ENCODE data around the gene ERG. TPM values are rescaled to one million over a fixed set of nuclear protein-coding genes. Genes with fewer than 3 reads are reported as not detected.

ERG gene
- total and polyA plus RNA-seq, 2 of the 8 experiments (the other 6 are each of a cell fraction or from before 2014, with no cell fraction given), result 1.0 to 3.0 TPM

GRCh38 chr21:38429011-38429410 is 69.3 kb downstream of the ERG start:
- TF ChIP-seq TCF12 (IDR thresholded peaks at IDR 0.05; ENCODE audit: low read depth, low read length), result no peak
- no peak for TF ChIP-seq POU5F1 (IDR thresholded peaks at IDR 0.05; ENCODE audit: low read depth, low read length)
- TF ChIP-seq CHD1 (IDR thresholded peaks at IDR 0.05; ENCODE audit: low read depth, low read length), result no peak
- no peak for TF ChIP-seq MAX (IDR thresholded peaks at IDR 0.05)
- TF ChIP-seq GTF2F1 (IDR thresholded peaks at IDR 0.05; ENCODE audit: borderline replicate concordance, low read depth, low read length), result no peak
- no peak for TF ChIP-seq MAFK (IDR thresholded peaks at IDR 0.05; ENCODE audit: low read depth, low read length)
- WGBS, 2 experiments (ENCODE audit: extremely low coverage in 1 of 2, insufficient coverage in 1 of 2, insufficient read length in 1 of 2, insufficient replicate concordance in 2 of 2, low coverage in 1 of 2, low lambda C conversion rate in 2 of 2, missing lambda C conversion rate in 1 of 2), result 85% methylated on average over 2 of the region's 2 CpGs; no CpG with 5 or more reads in 1 of the 2 experiments
- Histone ChIP-seq H3K9me3 (ENCODE audit: insufficient read depth in 2 of 2, low read depth in 1 of 2, low read length in 1 of 2) (0 out of 4 replicates have a peak, but pooled peaks cover 0 to 5% of the 10 kb centered on the region in 2 experiments), H2BK20ac (ENCODE audit: low read length) (no peak overlapping the region), H2BK15ac (ENCODE audit: low read length) (no peak overlapping the region), H2AFZ (ENCODE audit: low read length) (no peak overlapping the region), H2BK120ac (replicated peaks; ENCODE audit: low read depth, low read length) (no peak overlapping the region), H4K20me1 (replicated peaks in 1 of 2; ENCODE audit: control insufficient read depth in 1 of 2, insufficient read depth in 2 of 2, low read length in 2 of 2) (no peaks in the 10 kb centered on the region), H2AK5ac (ENCODE audit: low read depth, low read length) (no peak overlapping the region), H3K36me3 (ENCODE audit: control insufficient read depth in 2 of 4, insufficient read depth in 4 of 4, low read length in 3 of 4) (no peaks in the 10 kb centered on the region), H3K79me1 (ENCODE audit: low read depth, low read length) (no peaks in the 10 kb centered on the region), H4K91ac (replicated peaks; ENCODE audit: insufficient read length, low read length) (no peak overlapping the region), H3K4me2 (ENCODE audit: insufficient read depth in 1 of 2, low read depth in 2 of 2, low read length in 2 of 2) (no peak overlapping the region), H3K27me3 (replicated peaks in 1 of 4; ENCODE audit: control insufficient read depth in 3 of 4, extremely low read depth in 1 of 4, insufficient read depth in 3 of 4, low read length in 3 of 4) (no peaks in the 10 kb centered on the region), H3K4me1 (replicated peaks in 1 of 4; ENCODE audit: control insufficient read depth in 3 of 4, insufficient read depth in 4 of 4, low read length in 3 of 4) (no peaks in the 10 kb centered on the region), H3K56ac (replicated peaks; ENCODE audit: insufficient read length, low read depth, low read length) (no peak overlapping the region), H4K5ac (ENCODE audit: insufficient read length, low read depth, low read length) (no peak overlapping the region), H3K9ac (replicated peaks in 1 of 4; ENCODE audit: extremely low read depth in 1 of 4, low read depth in 3 of 4, low read length in 3 of 4) (no peak overlapping the region), H3K23ac (ENCODE audit: insufficient read length) (no peak overlapping the region), H3K27ac (ENCODE audit: low read depth, low read length) (no peak overlapping the region), H2BK5ac (ENCODE audit: low read depth, low read length) (no peak overlapping the region), H3K18ac (ENCODE audit: extremely low read depth, low read length) (no peak overlapping the region), H4K8ac (ENCODE audit: extremely low read depth, insufficient read depth, low read length) (no peak overlapping the region), H3K79me2 (ENCODE audit: control insufficient read depth in 1 of 2, insufficient read depth in 2 of 2, low read length in 2 of 2) (no peaks in the 10 kb centered on the region), H2BK12ac (ENCODE audit: low read depth, low read length) (no peak overlapping the region), H3K4me3 (ENCODE audit: extremely low read depth in 1 of 4, insufficient read depth in 2 of 4, low read depth in 3 of 4, low read length in 4 of 4) (no peak overlapping the region), H3K23me2 (ENCODE audit: low read depth, low read length) (no peaks in the 10 kb centered on the region), H3K4ac (replicated peaks; ENCODE audit: insufficient read length, low read depth, low read length) (no peak overlapping the region), H3K14ac (ENCODE audit: insufficient read length) (no peak overlapping the region)
- ChIA-PET CTCF (ENCODE audit: partially characterized antibody) (no interaction called here), POLR2A (ENCODE audit: partially characterized antibody) (no interaction called here)
- DNase-seq (ENCODE audit: low read depth in 1 of 2, low spot score in 2 of 2) (no peak), FAIRE-seq (no peak)

Data from H1 (cell line).